SKM-1 (cell line): Measurements from ENCODE around the gene RAB11A.

Experiments
- DNase-seq: peaks from one replicate; lab custom pipeline; 2025; ENCODE audit not compliant: unreplicated experiment; lab: John Stamatoyannopoulos, UW

RAB11A gene

DNA sequence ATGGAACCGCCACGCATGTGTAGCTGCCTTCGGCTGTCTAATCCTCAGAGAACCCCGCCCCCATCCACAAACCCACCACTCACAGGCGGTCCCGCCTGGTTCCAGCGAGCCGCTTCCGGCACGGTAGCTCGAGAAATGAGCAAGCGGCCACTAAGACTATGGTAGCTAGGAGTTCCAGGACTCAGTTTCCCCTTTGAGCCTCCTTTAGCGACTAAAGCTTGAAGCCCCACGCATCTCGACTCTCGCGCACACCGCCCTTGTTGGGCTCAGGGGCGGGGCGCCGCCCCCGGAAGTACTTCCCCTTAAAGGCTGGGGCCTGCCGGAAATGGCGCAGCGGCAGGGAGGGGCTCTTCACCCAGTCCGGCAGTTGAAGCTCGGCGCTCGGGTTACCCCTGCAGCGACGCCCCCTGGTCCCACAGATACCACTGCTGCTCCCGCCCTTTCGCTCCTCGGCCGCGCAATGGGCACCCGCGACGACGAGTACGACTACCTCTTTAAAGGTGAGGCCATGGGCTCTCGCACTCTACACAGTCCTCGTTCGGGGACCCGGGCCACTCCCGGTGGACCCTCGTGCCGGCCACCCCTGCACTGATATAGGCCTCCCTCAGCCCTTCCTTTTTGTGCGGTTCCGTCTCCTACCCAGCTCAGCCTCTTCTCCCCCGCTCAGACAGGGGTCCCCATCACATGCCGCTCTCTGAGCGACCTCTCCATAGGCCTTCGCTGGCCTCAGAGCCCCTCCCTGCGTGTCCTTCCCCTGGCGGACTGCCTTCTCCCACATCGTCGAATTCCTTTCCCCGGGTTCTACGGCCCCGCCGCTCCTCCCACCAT lies at the start of gene RAB11A:
Gene RAB11A (plus strand): TSS at position 366 of the 828 bp plus-strand sequence. CDS start 95 bp downstream, at position 461.
- peak; percentile 94 for DNase-seq

DNA sequence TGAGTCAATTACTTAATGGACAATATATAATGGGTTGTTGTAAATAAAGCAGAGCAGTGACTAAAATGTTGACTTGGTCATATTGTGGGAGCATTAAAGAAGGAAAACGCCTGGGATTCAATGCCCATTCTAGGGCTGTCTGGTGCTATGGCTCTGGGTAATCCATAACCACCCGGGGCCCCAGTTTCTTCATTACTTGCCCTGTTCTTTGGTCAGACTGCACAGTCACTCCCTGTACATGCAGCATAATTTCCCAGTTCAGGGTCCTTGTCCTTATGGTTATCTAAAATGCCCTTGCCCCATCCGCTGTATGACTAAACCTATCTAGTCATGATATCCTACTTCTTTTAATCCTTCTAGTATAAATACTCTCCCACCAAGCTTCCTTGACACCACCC lies 49.7 kb upstream of the RAB11A start:
- no peak for DNase-seq

DNA sequence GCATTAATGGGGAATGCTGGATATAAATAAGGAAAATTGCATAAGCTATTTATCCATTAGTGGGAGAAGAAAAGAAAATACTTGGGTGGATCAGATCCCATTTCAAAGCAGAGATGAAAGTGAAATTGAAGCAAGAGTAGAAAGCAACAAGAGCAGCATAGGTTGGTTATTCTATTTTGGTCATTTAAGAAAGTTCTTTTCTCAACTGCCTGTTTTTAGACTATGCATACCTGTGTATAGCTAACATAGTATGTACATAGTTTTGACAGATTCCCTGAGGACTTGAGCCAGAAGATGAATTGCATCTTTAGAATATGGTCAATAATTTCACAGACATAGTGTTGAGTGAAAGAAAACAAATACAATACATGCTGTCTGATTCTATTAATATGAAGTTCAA lies 48.2 kb upstream of the RAB11A start:
- DNase-seq, result no peak

- no peak for DNase-seq
These were observed 47.0 kb upstream of the RAB11A start for GRCh38 chr15:65822316-65822715.

- no peak for DNase-seq
These were observed 45.1 kb upstream of the RAB11A start for GRCh38 chr15:65824031-65824743.

DNA sequence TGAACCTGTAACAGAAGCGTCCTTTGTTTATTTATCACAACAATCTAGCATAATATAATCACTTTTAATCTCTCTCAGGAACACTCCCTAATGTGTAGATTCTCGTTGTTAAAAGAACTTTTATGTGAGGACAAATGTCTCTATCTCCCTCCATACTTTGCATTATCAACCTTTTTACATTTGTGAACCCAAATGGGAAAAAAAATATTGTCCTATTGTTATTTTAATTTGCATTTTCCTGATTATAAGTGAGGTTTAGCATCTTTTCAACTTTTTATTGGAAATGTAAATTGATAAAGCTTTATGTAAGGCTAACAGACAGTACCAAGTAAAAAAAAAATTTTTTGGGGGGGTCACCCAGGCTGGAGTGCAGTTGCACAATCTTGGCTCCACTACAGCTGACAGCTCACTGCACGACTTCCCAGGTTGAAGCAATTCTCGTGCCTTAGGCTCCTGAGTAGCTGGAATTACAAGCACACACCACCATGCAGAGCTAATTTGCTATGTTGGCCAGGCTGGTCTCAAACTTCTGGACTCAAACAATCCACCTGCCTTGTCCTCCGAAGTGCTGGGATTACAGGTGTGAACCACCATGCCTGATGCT lies 44.2 kb upstream of the RAB11A start:
- DNase-seq, result no peak

DNA sequence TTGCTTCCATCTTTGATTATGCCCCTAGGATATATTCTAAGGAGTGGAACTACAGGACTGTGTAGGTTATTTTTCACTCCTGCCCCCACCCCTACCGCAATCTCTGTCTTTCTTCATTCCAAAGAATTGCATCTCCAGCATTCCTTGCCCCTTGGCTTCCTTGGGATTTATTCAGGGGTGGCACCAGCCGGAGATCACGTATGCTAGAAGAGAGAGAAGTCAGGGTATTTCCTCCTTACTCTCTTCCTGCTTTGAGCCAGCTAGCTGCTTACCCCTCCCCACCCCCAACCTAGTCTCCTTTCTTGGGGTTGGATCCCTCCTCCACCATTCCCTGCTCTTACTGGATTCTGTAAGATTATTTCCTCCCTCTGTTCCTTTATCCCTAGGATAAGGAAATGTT lies 42.2 kb upstream of the RAB11A start:
- peak; percentile 32 for DNase-seq

- DNase-seq, result no peak
These were observed 40.7 kb upstream of the RAB11A start for GRCh38 chr15:65828585-65828984.

- peak; percentile 28 for DNase-seq
These were observed 40.0 kb upstream of the RAB11A start for GRCh38 chr15:65829130-65829764.

GRCh38 chr15:65832549-65833364 lies 36.5 kb upstream of the RAB11A start:
- peak; percentile 56 for DNase-seq

- DNase-seq, result no peak
These were observed 35.6 kb upstream of the RAB11A start for GRCh38 chr15:65833501-65834205.

DNA sequence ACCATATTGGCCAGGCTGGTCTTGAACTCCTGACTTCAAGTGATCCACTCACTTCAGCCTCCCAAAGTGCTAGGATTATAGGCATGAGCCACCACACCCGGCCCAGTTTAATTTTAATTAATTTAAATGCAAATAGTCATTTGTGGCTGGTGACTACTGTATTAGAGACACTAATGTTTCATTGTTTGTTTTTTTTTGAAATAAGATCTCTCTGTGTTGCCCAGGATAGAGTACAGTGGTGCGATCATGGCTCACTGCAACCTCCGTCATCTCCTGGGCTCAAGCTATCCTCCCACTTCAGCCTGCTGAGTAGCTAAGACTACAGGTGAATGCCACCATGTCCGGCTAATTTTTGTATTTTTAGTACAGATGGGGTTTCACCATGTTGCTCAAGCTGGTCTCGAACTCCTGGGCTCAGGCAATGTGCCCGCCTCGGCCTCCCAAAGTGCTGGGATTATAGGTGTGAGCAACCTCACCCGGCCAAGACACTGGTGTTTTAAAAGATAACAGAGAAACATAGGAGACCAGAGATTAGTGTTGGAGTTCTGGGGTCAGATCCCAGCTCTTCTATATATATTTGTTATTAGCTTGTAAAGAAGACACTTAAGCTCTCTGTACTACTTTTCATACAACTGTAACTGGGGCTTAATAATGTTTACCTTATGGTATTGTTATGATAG lies 34.5 kb upstream of the RAB11A start:
- DNase-seq, result no peak

GRCh38 chr15:65835447-65835846 lies 33.8 kb upstream of the RAB11A start:
- no peak for DNase-seq

DNA sequence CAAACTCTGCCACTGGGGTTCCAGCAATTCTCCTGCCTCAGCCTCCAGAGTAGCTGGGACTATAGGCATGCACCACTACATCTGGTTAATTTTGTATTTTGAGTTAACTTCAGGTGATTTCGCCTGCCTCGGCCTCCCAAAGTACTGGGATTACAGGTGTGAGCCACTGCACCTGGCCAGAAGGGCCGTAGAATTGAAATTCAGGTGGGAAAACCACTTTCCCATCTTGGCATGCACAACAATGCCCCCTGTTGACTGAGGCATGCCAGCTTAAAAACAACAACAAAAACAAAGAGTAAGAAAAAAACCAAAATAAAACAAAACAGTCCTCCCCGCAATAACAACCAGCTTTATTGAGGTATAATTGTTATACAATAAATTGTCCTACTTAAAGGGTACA lies 32.6 kb upstream of the RAB11A start:
- DNase-seq, result no peak

DNA sequence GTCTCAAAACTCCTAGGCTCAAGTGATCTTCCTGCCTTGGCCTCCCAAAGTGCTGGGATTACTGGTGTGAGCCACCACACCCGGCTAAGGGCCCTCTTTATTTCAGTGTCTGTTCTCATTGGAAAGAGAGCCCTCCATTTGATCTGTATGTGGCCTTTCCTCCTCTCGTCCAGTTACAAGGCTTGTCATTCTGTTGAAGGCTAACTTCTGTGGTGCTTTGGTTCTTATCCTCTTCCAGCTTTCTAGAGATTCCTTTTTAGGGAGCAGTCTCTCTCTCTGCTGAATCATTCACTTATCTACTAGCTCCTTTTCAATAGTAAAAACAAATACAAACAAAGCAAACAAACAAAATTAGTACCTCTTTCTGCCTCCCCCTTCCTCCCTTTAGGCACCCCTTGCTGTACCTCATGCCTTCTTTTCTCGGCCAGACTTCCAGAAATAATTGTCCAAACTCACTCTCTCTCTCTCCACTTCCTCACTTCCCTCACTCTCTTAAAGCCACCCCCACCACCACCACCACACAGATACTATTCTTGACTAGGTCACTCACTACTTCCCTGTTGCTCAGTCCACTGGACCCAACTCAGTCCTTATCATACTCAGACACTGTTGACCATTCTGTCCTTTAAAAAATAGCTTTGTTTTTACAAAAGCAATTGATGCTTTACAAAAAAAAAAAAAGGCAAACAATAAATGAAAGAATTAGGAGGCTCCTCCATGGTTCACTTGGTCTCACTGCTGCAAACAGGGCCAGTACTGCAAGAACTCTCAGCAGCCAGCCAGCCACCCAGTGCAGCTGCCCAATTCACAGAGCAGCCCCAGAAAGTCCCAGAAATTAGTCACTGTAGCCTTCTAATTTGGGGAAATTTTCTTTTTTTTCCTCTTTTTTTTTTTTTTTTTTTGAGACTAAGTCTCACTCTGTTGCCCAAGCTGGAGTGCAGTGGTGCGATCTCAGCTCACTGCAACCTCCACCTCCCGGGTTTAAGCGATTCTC lies 31.7 kb upstream of the RAB11A start:
- DNase-seq, result peak; percentile 31

DNA sequence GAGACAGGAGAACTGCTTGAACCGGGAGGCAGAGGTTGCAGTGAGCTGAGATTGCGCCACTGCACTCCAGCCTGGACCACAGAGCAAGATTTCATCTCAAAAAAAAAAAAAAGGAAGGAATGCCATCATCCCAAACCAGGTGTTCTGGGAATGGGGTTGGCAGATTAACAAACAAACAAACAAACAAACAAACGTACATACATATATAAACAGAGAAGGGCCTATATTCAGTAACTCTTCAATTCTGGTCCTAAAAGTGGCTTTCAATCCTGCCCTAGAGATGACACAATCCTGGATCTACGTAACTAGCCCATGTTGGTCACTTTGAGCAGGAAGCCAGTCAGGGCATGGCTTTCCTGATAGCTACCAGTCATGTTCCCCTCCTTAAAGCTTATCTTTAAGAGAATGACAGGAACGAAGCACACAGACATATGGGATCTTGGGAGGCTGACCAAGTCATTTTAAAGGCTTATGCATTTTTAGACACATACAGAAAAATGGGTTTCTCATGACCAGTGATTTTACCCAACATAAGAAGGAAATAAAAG lies 29.9 kb upstream of the RAB11A start:
- peak; percentile 14 for DNase-seq

GRCh38 chr15:65839985-65840384 lies 29.3 kb upstream of the RAB11A start:
- no peak for DNase-seq
